ENCODE measurements around the gene LRRD1.
"Not testable (repeated sequence)": the region's sequence is repeated elsewhere in the genome, so short reads cannot be mapped to it uniquely, and the experiment has no call there.

LRRD1 gene

GRCh38 chr7:92178928-92179924, at the start of gene LRRD1:
TSS of gene LRRD1 (minus strand) at chr7:92179142. CDS start at chr7:92165202, 13,940 bp downstream.
- no peak for DNase-seq (ENCODE audit: low read depth)

- DNase-seq (ENCODE audit: low read depth): no peak
Measured at GRCh38 chr7:92228742-92229141, 49.8 kb upstream of the LRRD1 start.

- DNase-seq (ENCODE audit: low read depth): no peak
Measured at GRCh38 chr7:92228100-92228499, 49.2 kb upstream of the LRRD1 start.

GRCh38 chr7:92226981-92227380, 48.0 kb upstream of the LRRD1 start:
- no peak for DNase-seq (ENCODE audit: low read depth)

GRCh38 chr7:92221766-92222165, 42.8 kb upstream of the LRRD1 start:
- DNase-seq (ENCODE audit: low read depth): no peak

GRCh38 chr7:92206672-92207071, 27.7 kb upstream of the LRRD1 start:
- no peak for DNase-seq (ENCODE audit: low read depth)

- no peak for DNase-seq (ENCODE audit: low read depth)
Measured at GRCh38 chr7:92205987-92206386, 27.0 kb upstream of the LRRD1 start.

GRCh38 chr7:92200791-92201190, 21.8 kb upstream of the LRRD1 start:
- peak; percentile 9 for DNase-seq (ENCODE audit: low read depth)

GRCh38 chr7:92192326-92192725, 13.4 kb upstream of the LRRD1 start:
- DNase-seq (ENCODE audit: low read depth): no peak

- DNase-seq (ENCODE audit: low read depth): not testable (repeated sequence)
Measured at GRCh38 chr7:92189246-92189645, 10.3 kb upstream of the LRRD1 start.

GRCh38 chr7:92184294-92184693, 5.4 kb upstream of the LRRD1 start:
- not testable (repeated sequence) for DNase-seq (ENCODE audit: low read depth)

GRCh38 chr7:92177362-92177761, 1.6 kb downstream of the LRRD1 start:
- DNase-seq (ENCODE audit: low read depth): no peak

GRCh38 chr7:92169529-92169928, 9.4 kb downstream of the LRRD1 start:
- not testable (repeated sequence) for DNase-seq (ENCODE audit: low read depth)

- no peak for DNase-seq (ENCODE audit: low read depth)
Measured at GRCh38 chr7:92161271-92161670, 17.7 kb downstream of the LRRD1 start.

GRCh38 chr7:92158660-92159575, 20.0 kb downstream of the LRRD1 start:
- DNase-seq (ENCODE audit: low read depth): no peak

GRCh38 chr7:92156990-92157389, 22.0 kb downstream of the LRRD1 start:
- no peak for DNase-seq (ENCODE audit: low read depth)

- DNase-seq (ENCODE audit: low read depth): no peak
Measured at GRCh38 chr7:92155108-92155739, 23.7 kb downstream of the LRRD1 start.

- DNase-seq (ENCODE audit: low read depth): no peak
Measured at GRCh38 chr7:92150450-92151017, 28.4 kb downstream of the LRRD1 start.

- DNase-seq (ENCODE audit: low read depth): no peak
Measured at GRCh38 chr7:92149736-92150239, 29.2 kb downstream of the LRRD1 start.

- DNase-seq (ENCODE audit: low read depth): not testable (repeated sequence)
Measured at GRCh38 chr7:92143192-92143880, 35.6 kb downstream of the LRRD1 start.

GRCh38 chr7:92142791-92143190, 36.2 kb downstream of the LRRD1 start:
- DNase-seq (ENCODE audit: low read depth): not testable (repeated sequence)

Measured in CMK (cell line).